Mammary epithelial cell (primary cell): Measurements from ENCODE around the gene SULT1C4.

Source experiments
- CTCF ChIP-seq, 2 donors: IDR thresholded peaks in 1 of 2; conservative IDR thresholded peaks in 1 of 2; 2 replicates each; pipeline ENCODE4 v1.5.1; 2011 to 2012; ENCODE audit warnings: inconsistent platforms in 2 of 2, low read length in 2 of 2, mild to moderate bottlenecking in 2 of 2, control low read depth in 1 of 2, low read depth in 1 of 2; ENCODE audit not compliant: insufficient read depth in 1 of 2; ENCODE audit errors: extremely low read depth in 1 of 2
- EZH2 ChIP-seq: IDR thresholded peaks from 2 replicates; pipeline ENCODE4 v1.6.1; 2012; ENCODE audit warnings: low read length, inconsistent platforms, borderline replicate concordance

GRCh38 chr2:108423067-108423466 lies 45.3 kb downstream of the SULT1C4 start:
- TF ChIP-seq CTCF (conservative IDR thresholded peaks at IDR 0.05 in 1 of 2, IDR thresholded peaks at IDR 0.05 in 1 of 2; ENCODE audit: extremely low read depth in 1 of 2, insufficient read depth in 1 of 2, low read depth in 1 of 2, low read length in 2 of 2) (no peak), EZH2 (no peak)
